Measurements from ENCODE around the gene FUOM. TPM values are rescaled to one million over a fixed set of nuclear protein-coding genes. Genes with fewer than 3 reads are reported as not detected.

The FUOM gene
- total RNA-seq, 1 experiment from 2014 or later: 16.0 TPM

DNA sequence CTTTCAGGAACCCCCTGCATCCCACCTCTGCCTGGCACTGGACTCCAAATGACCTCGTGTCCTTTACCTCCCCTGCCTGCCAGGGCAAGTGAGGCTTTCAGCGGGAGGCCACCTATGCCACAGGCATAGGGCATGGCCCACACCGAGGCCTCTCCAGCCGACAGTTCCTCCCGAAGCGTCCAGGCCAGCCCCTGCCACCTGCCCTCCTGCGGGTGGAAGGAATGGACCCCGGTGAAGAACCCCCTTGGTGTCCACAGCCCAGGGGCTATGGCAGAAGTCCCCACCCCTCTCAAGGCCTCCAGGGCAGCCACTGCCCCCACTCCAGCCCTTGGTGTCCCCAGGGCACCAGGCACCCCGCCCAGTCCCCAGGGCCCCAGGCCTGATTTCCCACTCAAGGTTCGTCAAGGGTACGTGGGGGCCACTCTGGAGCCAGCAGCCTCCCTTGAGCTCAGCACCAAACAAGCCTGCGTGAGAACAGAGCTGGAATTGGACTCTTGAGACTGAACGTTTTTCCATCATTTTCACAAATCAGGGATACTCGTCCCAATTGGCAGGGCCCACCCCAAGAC lies 3.1 kb downstream of the FUOM start:
- no peaks in the 10 kb centered on the region for H3K36me3 ChIP-seq (ENCODE audit: insufficient read depth, low read length, poor library complexity, severe bottlenecking)
- no peak for DNase-seq (ENCODE audit: low spot score)
- H3K27me3 ChIP-seq (replicated peaks; ENCODE audit: insufficient read depth, low read depth, low read length, poor library complexity): no peaks in the 10 kb centered on the region
- H3K27ac ChIP-seq (ENCODE audit: low read depth, low read length, poor library complexity, severe bottlenecking): no peak overlapping the region
- no peaks in the 10 kb centered on the region for H3K4me1 ChIP-seq (ENCODE audit: insufficient read depth, low read length, poor library complexity, severe bottlenecking)
- no TSS peak for BruUV-seq (replicated peaks)
- intact Hi-C loops (cut with micrococcal nuclease; ENCODE audit: unreplicated experiment): no loop called here
- ChIA-PET POLR2A (ENCODE audit: low non-redundant PET) (no interaction called here), CTCF (no interaction called here)
- no peak overlapping the region for H3K4me3 ChIP-seq (ENCODE audit: low read depth, low read length, poor library complexity, severe bottlenecking)
- no peaks in the 10 kb centered on the region for H3K9me3 ChIP-seq (ENCODE audit: low read depth, low read length, poor library complexity, severe bottlenecking)
- TF ChIP-seq EZH2 (IDR thresholded peaks at IDR 0.05; ENCODE audit: borderline replicate concordance, low read depth, low read length, poor library complexity, severe bottlenecking): no peak
- TF ChIP-seq, protein P1, sequence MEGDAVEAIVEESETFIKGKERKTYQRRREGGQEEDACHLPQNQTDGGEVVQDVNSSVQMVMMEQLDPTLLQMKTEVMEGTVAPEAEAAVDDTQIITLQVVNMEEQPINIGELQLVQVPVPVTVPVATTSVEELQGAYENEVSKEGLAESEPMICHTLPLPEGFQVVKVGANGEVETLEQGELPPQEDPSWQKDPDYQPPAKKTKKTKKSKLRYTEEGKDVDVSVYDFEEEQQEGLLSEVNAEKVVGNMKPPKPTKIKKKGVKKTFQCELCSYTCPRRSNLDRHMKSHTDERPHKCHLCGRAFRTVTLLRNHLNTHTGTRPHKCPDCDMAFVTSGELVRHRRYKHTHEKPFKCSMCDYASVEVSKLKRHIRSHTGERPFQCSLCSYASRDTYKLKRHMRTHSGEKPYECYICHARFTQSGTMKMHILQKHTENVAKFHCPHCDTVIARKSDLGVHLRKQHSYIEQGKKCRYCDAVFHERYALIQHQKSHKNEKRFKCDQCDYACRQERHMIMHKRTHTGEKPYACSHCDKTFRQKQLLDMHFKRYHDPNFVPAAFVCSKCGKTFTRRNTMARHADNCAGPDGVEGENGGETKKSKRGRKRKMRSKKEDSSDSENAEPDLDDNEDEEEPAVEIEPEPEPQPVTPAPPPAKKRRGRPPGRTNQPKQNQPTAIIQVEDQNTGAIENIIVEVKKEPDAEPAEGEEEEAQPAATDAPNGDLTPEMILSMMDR (conservative IDR thresholded peaks at IDR 0.05; ENCODE audit: low read depth, low read length): no peak

DNA sequence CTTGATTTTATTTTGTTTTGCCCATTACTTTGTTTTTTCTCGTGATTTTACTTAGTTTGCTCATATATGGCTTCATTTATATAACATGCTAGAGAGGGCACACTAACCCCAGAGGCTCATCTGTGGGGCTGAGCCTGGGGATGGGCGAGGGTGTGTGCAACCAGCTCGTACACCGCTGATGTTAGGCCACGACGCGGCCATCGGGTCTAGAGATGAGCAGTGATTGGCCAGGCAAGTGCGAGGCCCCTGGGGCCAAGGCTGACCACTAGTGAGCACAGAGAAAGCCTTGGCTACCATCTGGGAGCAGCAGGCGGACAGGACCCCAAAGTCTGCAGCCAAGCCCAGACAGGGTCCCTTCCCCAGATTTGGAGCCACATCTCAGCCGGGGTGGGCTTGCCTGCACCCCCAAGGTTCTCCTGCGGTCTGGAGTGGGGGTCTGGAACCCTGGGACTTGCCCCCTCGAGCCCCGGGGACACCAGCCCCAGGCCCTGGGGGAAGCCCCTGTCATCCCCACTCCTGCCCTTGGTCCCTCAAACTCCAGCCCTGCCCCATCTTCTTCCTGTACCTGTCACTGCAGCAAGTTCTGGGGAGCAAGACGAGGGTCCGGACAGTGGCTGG lies 3.7 kb downstream of the FUOM start:
- intact Hi-C loops (cut with micrococcal nuclease; ENCODE audit: unreplicated experiment): no loop called here
- no peaks in the 10 kb centered on the region for H3K4me1 ChIP-seq (ENCODE audit: insufficient read depth, low read length, poor library complexity, severe bottlenecking)
- H3K27ac ChIP-seq (ENCODE audit: low read depth, low read length, poor library complexity, severe bottlenecking): no peak overlapping the region
- ChIA-PET CTCF (no interaction called here), POLR2A (ENCODE audit: low non-redundant PET) (no interaction called here)
- no TSS peak for BruUV-seq (replicated peaks)
- no peak overlapping the region for H3K4me3 ChIP-seq (ENCODE audit: low read depth, low read length, poor library complexity, severe bottlenecking)
- no peaks in the 10 kb centered on the region for H3K9me3 ChIP-seq (ENCODE audit: low read depth, low read length, poor library complexity, severe bottlenecking)
- TF ChIP-seq, protein P1 (conservative IDR thresholded peaks at IDR 0.05; ENCODE audit: low read depth, low read length): no peak
- TF ChIP-seq EZH2 (IDR thresholded peaks at IDR 0.05; ENCODE audit: borderline replicate concordance, low read depth, low read length, poor library complexity, severe bottlenecking): no peak
- H3K27me3 ChIP-seq (replicated peaks; ENCODE audit: insufficient read depth, low read depth, low read length, poor library complexity): no peaks in the 10 kb centered on the region
- H3K36me3 ChIP-seq (ENCODE audit: insufficient read depth, low read length, poor library complexity, severe bottlenecking): no peaks in the 10 kb centered on the region
- no peak for DNase-seq (ENCODE audit: low spot score)

DNA sequence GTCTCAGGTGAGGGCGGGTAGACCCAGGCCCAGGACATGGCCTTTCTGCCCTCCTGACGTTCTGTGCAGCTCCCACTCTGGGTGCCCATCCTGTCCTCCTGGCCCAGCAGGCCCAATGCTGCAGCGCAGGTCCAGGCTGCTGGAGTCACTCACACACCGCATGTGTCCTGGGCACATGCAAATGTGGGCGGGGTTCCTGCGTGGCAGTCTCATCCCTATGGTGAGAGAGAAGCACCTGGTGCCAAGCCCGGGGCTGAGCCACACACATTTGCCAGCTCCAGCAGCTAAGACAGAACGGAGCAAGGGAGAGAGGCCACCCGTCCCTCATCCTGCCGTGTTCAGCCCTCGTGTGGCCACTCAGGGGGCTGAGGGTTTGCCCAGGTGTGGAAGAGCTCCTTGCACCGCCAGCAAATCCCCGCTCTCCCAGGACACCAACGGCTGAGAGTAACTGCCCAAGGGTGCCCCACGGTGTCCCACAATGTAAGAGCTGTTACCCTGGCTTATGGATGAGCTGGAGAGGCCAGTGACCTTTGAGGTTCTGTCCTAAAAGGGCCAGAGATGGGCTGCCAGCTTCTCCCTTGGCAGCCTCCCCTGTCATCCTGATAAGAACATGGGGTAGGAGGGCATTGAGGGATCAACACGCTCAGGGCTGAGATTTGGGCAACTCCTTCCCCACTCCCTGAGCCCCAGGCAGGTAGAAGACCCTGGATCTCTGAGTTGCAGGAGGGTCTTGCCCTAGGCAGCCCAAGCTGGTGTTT lies 4.4 kb downstream of the FUOM start:
- ChIA-PET CTCF (no interaction called here), POLR2A (ENCODE audit: low non-redundant PET) (no interaction called here)
- no TSS peak for BruUV-seq (replicated peaks)
- no peaks in the 10 kb centered on the region for H3K27me3 ChIP-seq (replicated peaks; ENCODE audit: insufficient read depth, low read depth, low read length, poor library complexity)
- no peak for DNase-seq (ENCODE audit: low spot score)
- H3K4me1 ChIP-seq (ENCODE audit: insufficient read depth, low read length, poor library complexity, severe bottlenecking): no peaks in the 10 kb centered on the region
- TF ChIP-seq, protein P1 (conservative IDR thresholded peaks at IDR 0.05; ENCODE audit: low read depth, low read length): no peak
- no peak for TF ChIP-seq EZH2 (IDR thresholded peaks at IDR 0.05; ENCODE audit: borderline replicate concordance, low read depth, low read length, poor library complexity, severe bottlenecking)
- no peak overlapping the region for H3K27ac ChIP-seq (ENCODE audit: low read depth, low read length, poor library complexity, severe bottlenecking)
- H3K4me3 ChIP-seq (ENCODE audit: low read depth, low read length, poor library complexity, severe bottlenecking): no peak overlapping the region
- intact Hi-C loops (cut with micrococcal nuclease; ENCODE audit: unreplicated experiment): no loop called here
- no peaks in the 10 kb centered on the region for H3K9me3 ChIP-seq (ENCODE audit: low read depth, low read length, poor library complexity, severe bottlenecking)
- no peaks in the 10 kb centered on the region for H3K36me3 ChIP-seq (ENCODE audit: insufficient read depth, low read length, poor library complexity, severe bottlenecking)

All from A673 (cell line).